Thoracic aorta (tissue), 2 donors: Measurements from ENCODE around the gene TRIM38. TPM values are rescaled to one million over a fixed set of nuclear protein-coding genes. Genes with fewer than 3 reads are reported as not detected.
"Not testable (repeated sequence)": the region's sequence is repeated elsewhere in the genome, so short reads cannot be mapped to it uniquely, and the experiment has no call there.

Experiments
- ATAC-seq: fragments of 150-250 bp; one replicate; pipeline ENCODE4 v1.8.0; 2017; ENCODE audit warnings: low read depth; ENCODE audit not compliant: insufficient number of reproducible peaks, low FRiP score
- DNase-seq: peaks from one replicate; pipeline ENCODE4 v3.0.0-alpha.2; 2020; ENCODE audit warnings: low spot score
- H3K27ac ChIP-seq, 2 donors: fragments of 200-600 bp; sonication (generic); 1 replicate in 1 of 2; 2 replicates in 1 of 2; pipeline ENCODE4 v1.5.1; 2016; ENCODE audit warnings: mild to moderate bottlenecking in 2 of 2, moderate library complexity in 2 of 2
- H3K27me3 ChIP-seq: fragments of 200-600 bp; sonication (generic); replicated peaks from 2 replicates; pipeline ENCODE4 v1.6.0; 2016; ENCODE audit warnings: mild to moderate bottlenecking; ENCODE audit not compliant: insufficient read depth
- H3K36me3 ChIP-seq: fragments of 200-600 bp; sonication (generic); one replicate; pipeline ENCODE4 v1.5.1; 2016
- H3K4me1 ChIP-seq, 2 donors: fragments of 200-600 bp; sonication (generic); 1 replicate in 1 of 2; 2 replicates in 1 of 2; pipeline versions ENCODE4 v1.5.1 to v1.6.0; 2016; ENCODE audit warnings: low read depth in 2 of 2, mild to moderate bottlenecking in 1 of 2; ENCODE audit not compliant: control insufficient read depth in 1 of 2
- H3K4me3 ChIP-seq: fragments of 200-600 bp; sonication (generic); 2 replicates; pipeline ENCODE4 v1.5.1; 2016; ENCODE audit warnings: mild to moderate bottlenecking
- H3K9me3 ChIP-seq: fragments of 200-600 bp; sonication (generic); 2 replicates; pipeline ENCODE4 v1.5.1; 2016
- total RNA-seq, 2 donors: library from RNA; depleted of rRNA; stranded (reverse); fragments of >200 nt; gene quantifications; one replicate each; pipeline versions ENCODE4 v1.1.0 to v1.2.3, GENCODE V29; 2016
- TF ChIP-seq, protein P1 (sequence below): fragments of 200-600 bp; sonication (generic); IDR thresholded peaks from one replicate; pipeline ENCODE4 v1.5.1; 2019; ENCODE audit warnings: antibody characterized with exemption

Gene TRIM38
- total RNA-seq, 2 donors from 2014 or later, result 19.5 to 25.1 TPM

DNA sequence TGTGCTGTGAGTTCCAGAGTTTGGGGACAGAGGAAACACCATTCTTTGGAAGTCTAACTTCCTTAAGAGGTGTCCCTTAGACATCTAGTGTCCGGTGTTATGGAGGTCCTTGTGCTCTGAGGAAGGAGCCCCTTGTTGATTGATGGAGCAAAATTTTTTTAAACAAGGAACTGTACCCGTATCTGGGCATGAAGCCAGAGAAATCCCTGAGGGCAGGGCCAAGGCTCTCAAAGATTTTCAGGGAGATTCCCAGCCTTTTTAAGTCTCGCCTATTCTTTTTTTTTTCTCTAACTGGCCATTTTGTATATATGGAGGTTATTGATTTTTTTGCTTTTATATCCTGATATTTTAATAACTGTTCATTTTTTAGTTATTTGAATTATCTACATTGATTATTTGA lies 45.9 kb downstream of the TRIM38 start:
- Histone ChIP-seq H3K27me3 (no peaks in the 10 kb centered on the region), H3K4me3 (no peak overlapping the region), H3K4me1 (no peaks in the 10 kb centered on the region), H3K36me3 (peaks cover 2% of the 10 kb centered on the region), H3K27ac (no peak overlapping the region), H3K9me3 (no peaks in the 10 kb centered on the region)
- TF ChIP-seq, protein P1, sequence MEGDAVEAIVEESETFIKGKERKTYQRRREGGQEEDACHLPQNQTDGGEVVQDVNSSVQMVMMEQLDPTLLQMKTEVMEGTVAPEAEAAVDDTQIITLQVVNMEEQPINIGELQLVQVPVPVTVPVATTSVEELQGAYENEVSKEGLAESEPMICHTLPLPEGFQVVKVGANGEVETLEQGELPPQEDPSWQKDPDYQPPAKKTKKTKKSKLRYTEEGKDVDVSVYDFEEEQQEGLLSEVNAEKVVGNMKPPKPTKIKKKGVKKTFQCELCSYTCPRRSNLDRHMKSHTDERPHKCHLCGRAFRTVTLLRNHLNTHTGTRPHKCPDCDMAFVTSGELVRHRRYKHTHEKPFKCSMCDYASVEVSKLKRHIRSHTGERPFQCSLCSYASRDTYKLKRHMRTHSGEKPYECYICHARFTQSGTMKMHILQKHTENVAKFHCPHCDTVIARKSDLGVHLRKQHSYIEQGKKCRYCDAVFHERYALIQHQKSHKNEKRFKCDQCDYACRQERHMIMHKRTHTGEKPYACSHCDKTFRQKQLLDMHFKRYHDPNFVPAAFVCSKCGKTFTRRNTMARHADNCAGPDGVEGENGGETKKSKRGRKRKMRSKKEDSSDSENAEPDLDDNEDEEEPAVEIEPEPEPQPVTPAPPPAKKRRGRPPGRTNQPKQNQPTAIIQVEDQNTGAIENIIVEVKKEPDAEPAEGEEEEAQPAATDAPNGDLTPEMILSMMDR, result no peak
- no peak for DNase-seq
- no peak for ATAC-seq

DNA sequence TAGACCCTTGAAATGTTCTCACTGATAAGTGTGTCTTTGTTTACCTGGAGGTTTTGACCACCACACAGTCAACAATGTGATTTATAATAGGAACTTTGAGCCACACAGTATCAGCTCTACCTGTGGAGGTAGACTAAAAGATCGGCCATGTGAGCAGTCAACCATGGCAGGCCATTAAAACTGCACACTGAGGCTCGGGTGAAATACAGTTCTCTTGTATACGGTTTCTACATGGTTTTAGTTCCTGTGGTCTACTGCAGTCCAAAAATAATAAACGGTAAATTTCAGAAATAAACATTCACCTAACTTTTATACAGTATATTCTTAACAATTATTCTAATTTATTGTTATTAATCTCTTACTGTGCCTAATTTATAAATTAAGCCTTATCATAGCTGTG lies 47.2 kb downstream of the TRIM38 start:
- Histone ChIP-seq H3K9me3 (no peaks in the 10 kb centered on the region), H3K27ac (no peak overlapping the region), H3K27me3 (no peaks in the 10 kb centered on the region), H3K36me3 (peaks cover 2% of the 10 kb centered on the region), H3K4me1 (no peaks in the 10 kb centered on the region), H3K4me3 (no peak overlapping the region)
- ATAC-seq (no peak), DNase-seq (no peak)
- TF ChIP-seq, protein P1, result no peak

DNA sequence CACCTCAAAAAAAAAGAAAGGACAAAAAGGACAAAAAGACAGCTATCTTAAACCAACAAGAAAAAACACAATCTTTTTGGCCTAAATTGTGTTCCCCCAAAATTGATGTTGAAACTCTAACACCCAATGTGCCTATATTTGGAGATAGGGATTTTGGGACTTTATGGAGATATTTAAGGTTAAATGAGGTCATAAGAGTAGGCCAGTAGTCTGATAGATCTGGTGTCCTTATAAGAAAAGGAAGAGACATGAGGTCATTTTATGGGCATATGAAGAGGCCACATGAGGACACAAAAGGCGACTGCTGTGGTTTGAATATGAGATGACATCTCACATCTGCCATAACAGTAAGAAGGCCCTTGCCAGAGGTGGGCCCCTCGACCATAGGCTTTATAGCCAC lies 49.5 kb downstream of the TRIM38 start:
- Histone ChIP-seq H3K36me3 (no peaks in the 10 kb centered on the region), H3K4me3 (no peak overlapping the region), H3K27ac (no peak overlapping the region), H3K4me1 (peaks cover 0 to 7% of the 10 kb centered on the region in 2 donors), H3K27me3 (no peaks in the 10 kb centered on the region), H3K9me3 (no peaks in the 10 kb centered on the region)
- TF ChIP-seq, protein P1, result no peak
- DNase-seq, result no peak
- ATAC-seq, result no peak

DNA sequence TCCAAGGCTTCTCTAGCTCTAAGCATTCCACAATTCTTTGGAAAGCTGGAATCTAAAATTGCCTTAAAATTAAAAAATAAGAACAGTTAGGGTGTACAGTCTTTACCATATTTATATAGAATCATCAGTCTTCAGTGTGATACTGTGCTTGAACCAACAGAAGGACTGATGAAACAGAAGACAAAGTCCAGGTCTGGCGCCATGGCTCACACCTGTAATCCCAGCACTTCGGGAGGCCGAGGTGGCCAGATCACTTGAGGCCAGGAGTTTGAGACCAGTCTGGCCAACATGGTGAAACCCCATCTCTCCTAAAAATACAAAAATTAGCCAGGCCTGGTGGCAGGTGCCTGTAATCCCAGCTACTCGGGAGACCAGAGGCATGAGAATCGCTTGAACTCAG lies 51.8 kb downstream of the TRIM38 start:
- not testable (repeated sequence) for H3K4me3 ChIP-seq, H3K27me3 ChIP-seq, H3K9me3 ChIP-seq, H3K36me3 ChIP-seq, DNase-seq, ATAC-seq, H3K27ac ChIP-seq
- H3K4me1 ChIP-seq, result peaks cover 0 to 10% of the 10 kb centered on the region in 2 donors

DNA sequence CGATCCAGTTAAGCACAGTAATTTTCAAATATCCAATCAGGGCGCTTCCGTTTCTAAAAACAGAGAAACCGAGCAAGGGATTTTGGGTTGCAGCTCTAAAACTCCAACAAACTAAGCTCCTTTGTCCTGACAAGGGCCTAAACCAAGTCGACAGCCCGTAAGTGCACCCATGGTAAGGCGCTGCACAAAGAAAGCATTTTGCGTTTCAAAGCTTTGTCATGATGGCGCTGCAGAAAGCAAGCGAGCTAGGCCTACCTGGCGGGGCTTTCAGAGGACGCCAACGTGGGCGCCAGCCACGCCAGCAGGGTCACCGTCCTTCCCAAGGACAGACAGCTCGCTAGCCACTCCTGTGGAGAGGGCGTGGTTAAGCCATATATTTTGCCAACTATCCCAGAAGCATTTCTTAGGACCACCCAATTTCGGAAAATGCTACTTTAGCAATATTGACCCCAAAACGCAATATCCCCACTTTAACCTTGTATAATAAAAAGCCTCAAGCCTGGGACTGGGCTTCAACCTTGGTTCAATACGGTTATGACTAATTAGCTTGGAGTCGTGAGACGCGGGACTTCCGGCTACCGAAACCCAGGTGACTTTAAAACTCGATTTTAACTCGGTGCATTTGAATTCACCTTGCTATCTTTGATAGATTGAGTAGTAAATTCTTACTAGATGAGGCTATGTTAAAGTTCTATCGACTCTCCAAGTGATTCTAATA lies 53.8 kb downstream of the TRIM38 start:
- Histone ChIP-seq H3K9me3 (no peaks in the 10 kb centered on the region), H3K36me3 (no peaks in the 10 kb centered on the region), H3K4me1 (peaks cover 5 to 15% of the 10 kb centered on the region in 2 donors), H3K27me3 (no peaks in the 10 kb centered on the region), H3K4me3 (peak overlapping the region; percentile 68), H3K27ac (peak overlapping the region; percentile 92 to 93)
- ATAC-seq (no peak), DNase-seq (no peak)
- TF ChIP-seq, protein P1, result no peak
